PC-3 (cell line): ENCODE results near the gene PAPSS1.

Experiments
- EZH2phosphoT487 ChIP-seq: fragments of 300-600 bp; sonication (generic); IDR thresholded peaks from 2 replicates; pipeline ENCODE4 v1.6.1; 2018; ENCODE audit warnings: mild to moderate bottlenecking, antibody characterized with exemption, low read length, borderline replicate concordance
- TF ChIP-seq, protein P1 (sequence below): fragments of 300-600 bp; sonication (generic); conservative IDR thresholded peaks from 2 replicates; pipeline ENCODE4 v1.5.1; 2017; ENCODE audit warnings: antibody characterized with exemption, low read depth, mild to moderate bottlenecking, low read length

DNA sequence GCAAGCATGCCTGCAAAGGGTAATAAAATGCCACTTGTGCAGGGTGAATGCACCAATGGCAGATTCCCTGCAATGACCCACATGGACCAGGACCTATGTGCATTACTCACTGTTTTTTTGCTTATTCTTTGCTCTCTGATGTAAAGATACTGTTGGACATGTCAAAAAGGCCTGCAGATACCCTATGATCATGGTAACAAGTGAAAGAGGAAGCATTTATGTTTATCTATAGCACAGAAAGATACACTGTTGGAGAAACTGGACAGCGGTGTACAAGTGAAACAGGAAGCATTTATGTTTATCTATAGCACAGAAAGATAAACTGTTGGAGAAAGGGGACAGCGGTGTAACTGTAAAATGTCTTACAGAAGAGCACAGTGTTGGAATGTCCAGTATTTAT is 127.5 kb downstream of the PAPSS1 start:
- TF ChIP-seq, protein P1, sequence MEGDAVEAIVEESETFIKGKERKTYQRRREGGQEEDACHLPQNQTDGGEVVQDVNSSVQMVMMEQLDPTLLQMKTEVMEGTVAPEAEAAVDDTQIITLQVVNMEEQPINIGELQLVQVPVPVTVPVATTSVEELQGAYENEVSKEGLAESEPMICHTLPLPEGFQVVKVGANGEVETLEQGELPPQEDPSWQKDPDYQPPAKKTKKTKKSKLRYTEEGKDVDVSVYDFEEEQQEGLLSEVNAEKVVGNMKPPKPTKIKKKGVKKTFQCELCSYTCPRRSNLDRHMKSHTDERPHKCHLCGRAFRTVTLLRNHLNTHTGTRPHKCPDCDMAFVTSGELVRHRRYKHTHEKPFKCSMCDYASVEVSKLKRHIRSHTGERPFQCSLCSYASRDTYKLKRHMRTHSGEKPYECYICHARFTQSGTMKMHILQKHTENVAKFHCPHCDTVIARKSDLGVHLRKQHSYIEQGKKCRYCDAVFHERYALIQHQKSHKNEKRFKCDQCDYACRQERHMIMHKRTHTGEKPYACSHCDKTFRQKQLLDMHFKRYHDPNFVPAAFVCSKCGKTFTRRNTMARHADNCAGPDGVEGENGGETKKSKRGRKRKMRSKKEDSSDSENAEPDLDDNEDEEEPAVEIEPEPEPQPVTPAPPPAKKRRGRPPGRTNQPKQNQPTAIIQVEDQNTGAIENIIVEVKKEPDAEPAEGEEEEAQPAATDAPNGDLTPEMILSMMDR: no peak
- TF ChIP-seq EZH2phosphoT487: no peak
